WTC11 (cell line): Measurements from ENCODE around the gene UBC. TPM values are rescaled to one million over a fixed set of nuclear protein-coding genes. Genes with fewer than 3 reads are reported as not detected.

Experiments used
- AFF4 ChIP-seq: sonication (generic); formaldehyde crosslinking; IDR thresholded peaks from 2 replicates; pipeline ENCODE4 v1.8.1; 2023; ENCODE audit warnings: mild to moderate bottlenecking, missing genetic modification reagents, borderline replicate concordance
- ATF6 ChIP-seq: sonication (generic); formaldehyde crosslinking; IDR thresholded peaks from 2 replicates; pipeline ENCODE4 v1.8.1; 2023; ENCODE audit warnings: mild to moderate bottlenecking, missing genetic modification reagents
- CREB1 ChIP-seq: sonication (generic); formaldehyde crosslinking; IDR thresholded peaks from 2 replicates; pipeline ENCODE4 v1.8.0; 2023; ENCODE audit warnings: mild to moderate bottlenecking, missing genetic modification reagents
- ERG ChIP-seq: fragments of 250-450 bp; sonication (Bioruptor Pico); IDR thresholded peaks from 2 replicates; pipeline ENCODE4 v1.8.0; 2021; ENCODE audit warnings: mild to moderate bottlenecking
- HMGXB4 ChIP-seq: sonication (generic); formaldehyde crosslinking; IDR thresholded peaks from 2 replicates; pipeline ENCODE4 v1.8.1; 2023; ENCODE audit warnings: mild to moderate bottlenecking, moderate library complexity, missing genetic modification reagents
- JAZF1 ChIP-seq: fragments of 250-450 bp; sonication (Bioruptor Pico); IDR thresholded peaks from 2 replicates; pipeline ENCODE4 v1.9.0; 2021; ENCODE audit warnings: moderate library complexity, mild to moderate bottlenecking, inconsistent platforms
- KAT7 ChIP-seq: sonication (generic); formaldehyde crosslinking; IDR thresholded peaks from 2 replicates; pipeline ENCODE4 v1.8.1; 2023; ENCODE audit warnings: missing genetic modification reagents, mild to moderate bottlenecking, borderline replicate concordance
- MXD4 ChIP-seq: fragments of 250-450 bp; sonication (Bioruptor Pico); IDR thresholded peaks from 2 replicates; pipeline ENCODE4 v1.8.0; 2021; ENCODE audit warnings: mild to moderate bottlenecking, moderate library complexity, borderline replicate concordance
- NFATC4 ChIP-seq: fragments of 250-450 bp; sonication (Bioruptor Pico); IDR thresholded peaks from 2 replicates; pipeline ENCODE4 v1.9.0; 2021; ENCODE audit warnings: mild to moderate bottlenecking
- NFE2L1 ChIP-seq: sonication (generic); formaldehyde crosslinking; IDR thresholded peaks from 2 replicates; pipeline ENCODE4 v1.8.1; 2023; ENCODE audit warnings: missing genetic modification reagents
- OVOL2 ChIP-seq: fragments of 250-450 bp; sonication (Bioruptor Pico); IDR thresholded peaks from 2 replicates; pipeline ENCODE4 v1.9.0; 2021; ENCODE audit warnings: mild to moderate bottlenecking, borderline replicate concordance
- TEAD1 ChIP-seq: sonication (generic); formaldehyde crosslinking; IDR thresholded peaks from 2 replicates; pipeline ENCODE4 v1.8.0; 2022; ENCODE audit warnings: mild to moderate bottlenecking, missing genetic modification reagents
- USF1 ChIP-seq: sonication (generic); formaldehyde crosslinking; IDR thresholded peaks from 2 replicates; pipeline ENCODE4 v1.8.0; 2022; ENCODE audit warnings: mild to moderate bottlenecking, missing genetic modification reagents
- ZNF281 ChIP-seq: sonication (generic); formaldehyde crosslinking; IDR thresholded peaks from 2 replicates; pipeline ENCODE4 v1.8.0; 2023; ENCODE audit warnings: mild to moderate bottlenecking, missing genetic modification reagents
- ZNF396 ChIP-seq: fragments of 250-450 bp; sonication (Bioruptor Pico); IDR thresholded peaks from 2 replicates; pipeline ENCODE4 v1.8.0; 2021; ENCODE audit warnings: mild to moderate bottlenecking, moderate library complexity, borderline replicate concordance
- ZNF532 ChIP-seq: fragments of 250-450 bp; sonication (Bioruptor Pico); IDR thresholded peaks from 2 replicates; pipeline ENCODE4 v1.9.0; 2021; ENCODE audit warnings: mild to moderate bottlenecking, borderline replicate concordance
- total RNA-seq: library from RNA; stranded (reverse); gene quantifications from 3 replicates; pipeline ENCODE4 v1.2.3, GENCODE V29; 2021
- TF ChIP-seq, protein P1 (sequence below): fragments of 250-450 bp; sonication (Bioruptor Pico); conservative IDR thresholded peaks from 2 replicates; pipeline ENCODE4 v1.9.0; 2021; ENCODE audit warnings: mild to moderate bottlenecking

The UBC gene
- total RNA-seq, 1 experiment from 2014 or later = 530 TPM

DNA sequence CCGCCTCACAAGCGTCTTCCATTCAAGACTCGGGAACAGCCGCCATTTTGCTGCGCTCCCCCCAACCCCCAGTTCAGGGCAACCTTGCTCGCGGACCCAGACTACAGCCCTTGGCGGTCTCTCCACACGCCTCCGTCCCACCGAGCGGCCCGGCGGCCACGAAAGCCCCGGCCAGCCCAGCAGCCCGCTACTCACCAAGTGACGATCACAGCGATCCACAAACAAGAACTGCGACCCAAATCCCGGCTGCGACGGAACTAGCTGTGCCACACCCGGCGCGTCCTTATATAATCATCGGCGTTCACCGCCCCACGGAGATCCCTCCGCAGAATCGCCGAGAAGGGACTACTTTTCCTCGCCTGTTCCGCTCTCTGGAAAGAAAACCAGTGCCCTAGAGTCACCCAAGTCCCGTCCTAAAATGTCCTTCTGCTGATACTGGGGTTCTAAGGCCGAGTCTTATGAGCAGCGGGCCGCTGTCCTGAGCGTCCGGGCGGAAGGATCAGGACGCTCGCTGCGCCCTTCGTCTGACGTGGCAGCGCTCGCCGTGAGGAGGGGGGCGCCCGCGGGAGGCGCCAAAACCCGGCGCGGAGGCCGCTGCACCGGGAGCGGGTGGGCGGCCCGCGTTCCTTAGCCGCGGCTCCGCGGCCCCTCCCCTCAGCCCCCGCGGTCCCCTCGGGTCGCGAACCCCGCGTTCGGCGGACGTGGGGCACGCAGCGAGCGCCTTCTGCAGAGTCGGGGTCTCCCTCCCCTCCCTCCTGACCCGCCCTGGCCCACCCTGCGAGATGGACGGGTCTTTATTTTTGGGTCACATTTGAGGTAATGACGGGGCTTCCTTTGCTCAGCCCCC lies at the start of gene UBC (continued):
- TF ChIP-seq OVOL2 (0 out of 2 replicates have a peak, but pooled peaks have one; percentile 28), NFE2L1 (CRISPR knock-in tag) (no peak), ZNF532 (CRISPR knock-in tag) (peak; percentile 15; the same call in 1 of the 2 replicates), USF1 (CRISPR knock-in tag) (peak; percentile 51; the same call in 1 of the 2 replicates), NFATC4 (CRISPR knock-in tag) (peak; percentile 68), KAT7 (peak; percentile 80; the same call in 1 of the 2 replicates), MXD4 (no peak), ZNF281 (CRISPR knock-in tag) (peak; percentile 12; the same call in 1 of the 2 replicates), ATF6 (0 out of 2 replicates have a peak, but pooled peaks have one; percentile 34), AFF4 (peak; percentile 42), JAZF1 (CRISPR knock-in tag) (no peak), HMGXB4 (CRISPR knock-in tag) (peak; percentile 90), ERG (CRISPR knock-in tag) (no peak), TEAD1 (CRISPR knock-in tag) (no peak; the same call in none of the 2 replicates), ZNF396 (CRISPR knock-in tag) (no peak), CREB1 (CRISPR knock-in tag) (no peak)
- TF ChIP-seq, protein P1, sequence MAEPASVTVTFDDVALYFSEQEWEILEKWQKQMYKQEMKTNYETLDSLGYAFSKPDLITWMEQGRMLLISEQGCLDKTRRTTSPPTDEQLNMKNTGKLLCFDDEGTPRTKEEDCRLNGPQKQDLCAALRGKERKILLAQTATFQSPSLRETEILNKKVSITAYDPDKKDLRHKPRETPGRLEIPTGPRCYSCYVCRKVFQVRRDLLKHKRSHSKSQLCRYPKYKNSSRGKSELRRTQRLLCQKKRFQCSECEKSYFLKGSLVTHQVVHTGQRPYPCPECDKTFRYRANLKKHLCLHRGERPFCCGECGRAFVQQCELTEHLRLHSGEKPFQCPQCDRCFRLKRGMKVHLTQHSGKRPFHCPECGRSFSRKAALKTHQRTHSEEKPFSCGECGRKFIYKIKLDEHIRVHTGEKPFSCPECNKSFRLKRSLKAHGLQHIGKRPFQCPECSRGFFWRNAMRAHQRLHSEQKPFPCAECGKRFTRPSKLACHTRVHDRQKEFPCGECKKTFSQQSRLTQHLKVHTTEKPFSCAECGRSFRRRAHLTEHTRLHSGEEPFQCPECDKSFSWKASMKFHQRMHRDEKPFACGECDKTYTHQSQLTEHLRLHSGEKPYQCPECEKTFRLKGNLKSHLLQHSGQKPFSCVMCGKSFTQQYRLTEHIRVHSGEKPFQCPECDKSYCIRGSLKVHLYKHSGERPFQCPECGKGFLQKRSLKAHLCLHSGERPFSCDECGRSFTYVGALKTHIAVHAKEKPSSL (CRISPR knock-in tag) = no peak; the same call in 1 of the 2 replicates
